Common myeloid progenitor, CD34-positive (primary cell): Measurements from ENCODE around the gene USP43.

Experiments used
- CTCF ChIA-PET: fragments of 350-600 bp; sonication (Branson Sonifier 250); formaldehyde crosslinking; loops from one replicate; lab custom pipeline; 2021; ENCODE audit warnings: antibody characterized with exemption; lab: Charles Lee
- POLR2A ChIA-PET: fragments of 350-600 bp; sonication (Branson Sonifier 250); formaldehyde crosslinking; loops from one replicate; lab custom pipeline; 2021; ENCODE audit warnings: antibody characterized with exemption; lab: Charles Lee
- DNase-seq, 3 donors: peaks; one replicate each; pipeline versions ENCODE4 v3.0.0 to v3.0.0-alpha.2; 2013
- H3K27ac ChIP-seq, 2 experiments: 1 replicate in 1 of 2; 2 replicates in 1 of 2; pipeline ENCODE4 v1.7.0; 2013; ENCODE audit warnings: inconsistent platforms in 2 of 2, low read length in 2 of 2, mild to moderate bottlenecking in 2 of 2, low read depth in 1 of 2, moderate library complexity in 1 of 2; ENCODE audit not compliant: severe bottlenecking in 2 of 2, insufficient read depth in 1 of 2, poor library complexity in 1 of 2
- H3K27me3 ChIP-seq, 5 experiments: replicated peaks in 2 of 5; 1 replicate in 3 of 5; 2 replicates in 2 of 5; pipeline versions ENCODE4 v1.6.1 to v1.7.0; 2013; ENCODE audit warnings: low read length in 4 of 5, mild to moderate bottlenecking in 2 of 5, moderate library complexity in 2 of 5, inconsistent platforms in 1 of 5; ENCODE audit not compliant: insufficient read depth in 5 of 5, control insufficient read depth in 4 of 5
- H3K36me3 ChIP-seq, 4 experiments: 1 replicate in 2 of 4; 2 replicates in 2 of 4; pipeline versions ENCODE4 v1.6.1 to v1.7.0; 2013; ENCODE audit warnings: low read length in 3 of 4, control low read depth in 1 of 4, mild to moderate bottlenecking in 1 of 4; ENCODE audit not compliant: control insufficient read depth in 4 of 4, insufficient read depth in 4 of 4
- H3K4me1 ChIP-seq, 4 experiments: 1 replicate in 3 of 4; 2 replicates in 1 of 4; pipeline versions ENCODE4 v1.6.1 to v1.7.1; 2013; ENCODE audit warnings: low read length in 3 of 4, mild to moderate bottlenecking in 3 of 4, control low read depth in 1 of 4, inconsistent platforms in 1 of 4, moderate library complexity in 1 of 4; ENCODE audit not compliant: control insufficient read depth in 4 of 4, insufficient read depth in 4 of 4; ENCODE audit errors: control extremely low read depth in 1 of 4
- H3K4me3 ChIP-seq, 7 experiments: 1 replicate in 4 of 7; 2 replicates in 3 of 7; pipeline versions ENCODE4 v1.5.1 to v1.7.0; 2013; ENCODE audit warnings: mild to moderate bottlenecking in 7 of 7, low read length in 6 of 7, moderate library complexity in 6 of 7, inconsistent platforms in 2 of 7, low read depth in 2 of 7, control low read depth in 1 of 7; ENCODE audit not compliant: insufficient read depth in 4 of 7, control insufficient read depth in 1 of 7; ENCODE audit errors: extremely low read depth in 1 of 7
- H3K9me3 ChIP-seq, 5 experiments: 1 replicate in 4 of 5; 2 replicates in 1 of 5; pipeline versions ENCODE4 v1.6.1 to v1.7.1; 2013; ENCODE audit warnings: low read length in 4 of 5, mild to moderate bottlenecking in 2 of 5, inconsistent platforms in 1 of 5, low read depth in 1 of 5, moderate library complexity in 1 of 5; ENCODE audit not compliant: control insufficient read depth in 4 of 5, insufficient read depth in 2 of 5; ENCODE audit errors: control extremely low read depth in 1 of 5
- WGBS: methylation state at CpG from one replicate; pipeline ENCODE4 v1.1.5; 2013; ENCODE audit not compliant: insufficient coverage; 5-methylcytosine and 5-hydroxymethylcytosine counted together

The USP43 gene

DNA sequence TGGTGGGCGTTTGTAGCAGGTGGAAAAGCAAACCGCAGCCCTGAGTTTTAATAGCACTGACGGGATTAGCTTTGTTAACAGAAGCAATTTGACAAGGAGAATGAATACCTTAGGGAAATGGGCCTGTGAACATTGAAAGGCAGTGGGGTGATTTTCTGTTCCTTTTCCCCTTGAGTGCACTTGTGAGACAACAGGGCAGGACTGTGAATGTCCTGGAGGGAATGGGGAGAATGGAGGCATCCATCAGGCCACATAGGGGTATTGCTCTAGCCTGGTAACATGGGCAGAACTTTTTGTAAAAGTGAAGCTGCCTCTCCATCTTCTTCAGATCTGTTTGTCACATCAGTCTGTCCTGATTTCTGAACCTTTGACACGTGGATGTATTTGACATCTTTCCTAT is 26.2 kb downstream of the USP43 start:
- WGBS = 97% methylated on average over 3 of the region's 4 CpGs
- H3K36me3 ChIP-seq = no peaks in the 10 kb centered on the region
- no peak overlapping the region for H3K27ac ChIP-seq
- H3K4me1 ChIP-seq = peaks cover 0 to 7% (median 3%) of the 10 kb centered on the region in 4 experiments
- H3K4me3 ChIP-seq = no peak overlapping the region
- ChIA-PET CTCF (no interaction called here), POLR2A (no interaction called here)
- DNase-seq = no peak
- H3K9me3 ChIP-seq = no peaks in the 10 kb centered on the region
- H3K27me3 ChIP-seq = peaks cover 0 to 7% (median 2%) of the 10 kb centered on the region in 5 experiments

DNA sequence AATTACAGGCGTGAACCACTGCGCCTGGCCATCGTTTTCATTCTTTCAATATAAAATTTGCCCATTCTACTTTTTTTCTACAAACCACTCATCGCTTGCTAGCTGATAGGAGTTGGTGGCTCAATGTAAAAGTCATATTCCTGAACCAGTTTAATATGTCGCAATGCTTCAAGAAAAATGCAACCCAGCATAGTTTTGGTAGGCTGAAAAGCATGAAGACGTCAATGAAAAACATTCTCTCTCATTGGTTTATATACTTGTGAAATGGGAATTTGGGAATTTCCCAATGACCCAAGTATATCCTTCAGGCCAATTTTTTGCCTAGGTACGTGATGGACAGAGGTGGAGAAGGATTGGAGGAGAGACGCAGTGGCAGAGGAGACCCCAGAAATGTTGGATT is 26.9 kb downstream of the USP43 start:
- H3K9me3 ChIP-seq = no peaks in the 10 kb centered on the region
- no peaks in the 10 kb centered on the region for H3K36me3 ChIP-seq
- no peak for DNase-seq
- 100% methylated on average over 3 of the region's 8 CpGs for WGBS
- no peak overlapping the region for H3K27ac ChIP-seq
- H3K27me3 ChIP-seq = peaks cover 0 to 7% (median 2%) of the 10 kb centered on the region in 5 experiments
- no peak overlapping the region for H3K4me3 ChIP-seq
- ChIA-PET CTCF (no interaction called here), POLR2A (no interaction called here)
- peaks cover 0 to 7% (median 3%) of the 10 kb centered on the region in 4 experiments for H3K4me1 ChIP-seq

DNA sequence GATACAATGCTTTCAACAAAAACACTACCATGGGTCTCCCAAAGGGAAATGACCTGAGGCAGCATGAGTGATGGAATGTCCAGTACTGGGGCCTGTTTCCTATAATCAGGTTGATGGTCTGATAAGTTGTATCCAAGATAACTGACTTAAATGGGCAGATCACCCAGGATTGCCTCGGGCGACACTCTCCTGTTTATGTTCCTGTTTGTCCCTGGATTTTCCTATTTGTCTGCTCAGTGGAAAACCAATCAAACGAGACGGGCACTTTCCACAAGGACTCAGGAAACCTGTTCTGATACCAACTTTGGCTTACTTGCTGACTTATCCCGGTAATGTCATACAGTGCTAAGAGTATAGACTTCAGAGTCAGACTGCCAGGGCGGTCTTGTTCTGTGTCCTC is 27.4 kb downstream of the USP43 start:
- no peak for DNase-seq
- H3K9me3 ChIP-seq = no peaks in the 10 kb centered on the region
- no peak overlapping the region for H3K27ac ChIP-seq
- peaks cover 0 to 7% (median 2%) of the 10 kb centered on the region in 5 experiments for H3K27me3 ChIP-seq
- no peak overlapping the region for H3K4me3 ChIP-seq
- WGBS = 95% methylated on average over 6 of the region's 6 CpGs
- H3K4me1 ChIP-seq = peaks cover 0 to 7% (median 3%) of the 10 kb centered on the region in 4 experiments
- no peaks in the 10 kb centered on the region for H3K36me3 ChIP-seq
- POLR2A ChIA-PET = no interaction called here
- CTCF ChIA-PET = no interaction called here

DNA sequence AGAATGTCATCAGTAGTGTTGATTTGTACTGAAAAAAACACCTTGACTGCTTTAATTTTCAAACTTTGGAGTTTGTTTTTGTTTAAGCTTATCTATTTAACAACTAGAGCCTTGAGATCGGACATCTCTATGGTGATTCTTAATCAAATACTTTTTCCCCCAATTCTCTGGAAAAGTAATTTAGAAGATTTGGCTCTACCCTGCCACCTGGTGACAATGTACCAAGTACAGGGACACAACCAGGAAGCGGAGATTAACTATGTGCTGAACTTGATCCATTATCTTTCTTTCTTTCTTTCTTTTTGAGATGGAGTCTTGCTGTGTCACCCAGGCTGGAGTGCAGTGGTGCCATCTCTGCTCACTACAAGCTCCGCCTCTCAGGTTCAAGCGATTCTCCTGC is 30.8 kb downstream of the USP43 start:
- 100% methylated on average over 3 of the region's 4 CpGs for WGBS
- ChIA-PET POLR2A (no interaction called here), CTCF (interaction anchor here (1.2 to 4.8 kb wide), 5 partner anchors 9 to 100 kb away, joined by 4 to 20 read pairs (median 10); partner anchors contain the start of genes CFAP52, STX8 and USP43)
- peaks cover 0 to 7% (median 3%) of the 10 kb centered on the region in 4 experiments for H3K36me3 ChIP-seq
- H3K27me3 ChIP-seq = peaks cover 0 to 3% (median 0%) of the 10 kb centered on the region in 5 experiments
- no peaks in the 10 kb centered on the region for H3K4me1 ChIP-seq
- DNase-seq = peak; percentile 18 to 36 (median 27)
- H3K9me3 ChIP-seq = peaks cover 0 to 9% (median 5%) of the 10 kb centered on the region in 5 experiments
- no peak overlapping the region for H3K4me3 ChIP-seq
- H3K27ac ChIP-seq = no peak overlapping the region

DNA sequence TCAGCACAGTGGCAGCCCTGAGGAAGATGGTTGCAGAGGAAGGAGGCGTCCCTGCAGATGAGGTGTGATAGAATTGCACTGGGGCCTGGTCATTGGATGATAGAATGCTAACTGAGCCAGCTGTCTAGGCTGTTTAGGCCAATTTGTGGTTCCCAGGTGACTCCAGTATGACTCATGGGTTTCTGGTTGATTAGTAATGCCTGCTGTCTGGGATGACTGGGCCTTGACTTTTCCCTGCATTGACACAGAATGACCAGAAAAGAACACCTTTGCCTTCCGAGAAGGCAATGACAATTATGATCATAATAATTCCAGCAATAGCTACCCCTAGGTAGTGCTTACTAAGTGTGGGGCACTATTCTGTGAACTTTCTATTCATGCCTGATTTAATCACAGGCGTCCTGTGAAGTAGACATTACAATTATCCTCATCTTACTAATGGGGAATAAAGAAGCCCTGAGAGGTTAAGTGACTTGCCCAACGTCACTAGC is 31.5 kb downstream of the USP43 start:
- 100% methylated on average over 2 of the region's 4 CpGs for WGBS
- POLR2A ChIA-PET = no interaction called here
- CTCF ChIA-PET = interaction anchor here (1.2 to 4.8 kb wide), 4 partner anchors 10 to 101 kb away, joined by 4 to 20 read pairs (median 12); partner anchors contain the start of genes CFAP52, STX8 and USP43
- Histone ChIP-seq H3K9me3 (peaks cover 0 to 9% (median 5%) of the 10 kb centered on the region in 5 experiments), H3K4me1 (no peaks in the 10 kb centered on the region), H3K27me3 (no peaks in the 10 kb centered on the region), H3K4me3 (no peak overlapping the region), H3K27ac (no peak overlapping the region), H3K36me3 (peaks cover 0 to 7% (median 3%) of the 10 kb centered on the region in 4 experiments)
- DNase-seq = no peak

DNA sequence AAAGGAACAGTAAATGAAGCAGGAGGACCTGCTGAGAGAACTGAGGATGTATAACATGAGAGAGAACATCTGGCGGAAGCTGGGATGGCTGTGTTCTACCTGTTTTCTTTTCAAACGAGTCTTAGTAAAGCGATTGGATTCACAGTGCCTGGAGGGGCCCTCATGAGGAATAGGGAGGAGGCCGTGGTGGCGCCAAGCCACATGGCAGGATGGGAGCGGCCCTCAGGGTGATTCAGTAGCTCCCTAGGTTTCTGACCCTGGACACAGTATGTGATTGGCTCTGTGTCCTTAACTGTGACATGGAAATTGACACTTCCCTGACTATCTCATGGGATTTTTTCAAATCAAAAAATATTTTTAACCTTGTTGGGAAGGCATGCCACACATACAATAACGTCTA is 32.1 kb downstream of the USP43 start:
- Histone ChIP-seq H3K27ac (no peak overlapping the region), H3K27me3 (no peaks in the 10 kb centered on the region), H3K4me1 (no peaks in the 10 kb centered on the region), H3K4me3 (no peak overlapping the region), H3K36me3 (peaks cover 0 to 7% (median 3%) of the 10 kb centered on the region in 4 experiments), H3K9me3 (peaks cover 0 to 9% (median 5%) of the 10 kb centered on the region in 5 experiments)
- no peak for DNase-seq
- 95% methylated on average over 7 of the region's 7 CpGs for WGBS
- POLR2A ChIA-PET = no interaction called here
- CTCF ChIA-PET = interaction anchor here (1.2 to 4.8 kb wide), 4 partner anchors 11 to 102 kb away, joined by 4 to 20 read pairs (median 12); partner anchors contain the start of genes CFAP52, STX8 and USP43

DNA sequence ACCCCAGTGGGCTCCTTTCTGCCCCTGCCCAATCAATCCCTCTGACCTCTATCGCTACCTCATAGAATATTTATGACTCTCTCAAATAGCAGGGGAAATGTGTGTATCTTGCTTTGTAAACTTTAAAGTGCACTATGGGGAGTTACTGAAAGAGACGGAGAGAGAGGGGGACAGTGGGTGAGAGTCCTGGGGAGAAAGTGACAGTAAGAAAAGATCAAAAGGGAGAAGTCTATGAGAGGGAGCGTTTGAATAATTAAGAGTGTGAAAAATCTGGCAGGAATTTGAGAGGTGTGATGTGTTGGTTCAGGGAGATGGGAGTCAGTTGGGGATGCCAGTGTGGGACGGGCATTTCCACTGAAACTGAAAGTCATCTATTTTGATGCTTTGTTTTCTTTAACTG is 32.6 kb downstream of the USP43 start:
- H3K4me1 ChIP-seq = no peaks in the 10 kb centered on the region
- H3K27ac ChIP-seq = no peak overlapping the region
- H3K36me3 ChIP-seq = peaks cover 0 to 7% (median 4%) of the 10 kb centered on the region in 4 experiments
- WGBS = 100% methylated on average over 2 of the region's 4 CpGs
- H3K27me3 ChIP-seq = no peaks in the 10 kb centered on the region
- DNase-seq = no peak
- no peak overlapping the region for H3K4me3 ChIP-seq
- POLR2A ChIA-PET = no interaction called here
- peaks cover 0 to 9% (median 5%) of the 10 kb centered on the region in 5 experiments for H3K9me3 ChIP-seq
- CTCF ChIA-PET = interaction anchor here (1.2 to 4.8 kb wide), 3 partner anchors 11 to 102 kb away, joined by 4 to 20 read pairs (median 14); partner anchors contain the start of genes CFAP52 and STX8
